Measurements from ENCODE around the gene SSBP2.
A peak's percentile ranks its signal among the peaks of the same experiment; 100 is the strongest.
"Not testable (repeated sequence)": the region's sequence is repeated elsewhere in the genome, so short reads cannot be mapped to it uniquely, and the experiment has no call there.

SSBP2 gene

GRCh38 chr5:81520769-81521168 is 230.1 kb downstream of the SSBP2 start:
- no peak for DNase-seq

GRCh38 chr5:81519217-81519905 is 231.5 kb downstream of the SSBP2 start:
- no peak for DNase-seq

GRCh38 chr5:81517462-81517861 is 233.4 kb downstream of the SSBP2 start:
- peak; percentile 7 for DNase-seq

GRCh38 chr5:81516091-81516490 is 234.8 kb downstream of the SSBP2 start:
- no peak for DNase-seq

GRCh38 chr5:81513982-81514381 is 236.9 kb downstream of the SSBP2 start:
- DNase-seq, result peak; percentile 13

GRCh38 chr5:81513473-81513872 is 237.4 kb downstream of the SSBP2 start:
- no peak for DNase-seq

- peak; percentile 81 for DNase-seq
Observed at GRCh38 chr5:81506900-81507588, 243.9 kb downstream of the SSBP2 start.

GRCh38 chr5:81506378-81506777 is 244.5 kb downstream of the SSBP2 start:
- DNase-seq, result no peak

GRCh38 chr5:81505672-81506071 is 245.2 kb downstream of the SSBP2 start:
- DNase-seq, result no peak

GRCh38 chr5:81503602-81504001 is 247.3 kb downstream of the SSBP2 start:
- not testable (repeated sequence) for DNase-seq

GRCh38 chr5:81495286-81495685 is 255.6 kb downstream of the SSBP2 start:
- DNase-seq, result no peak

GRCh38 chr5:81488862-81489261 is 262.0 kb downstream of the SSBP2 start:
- no peak for DNase-seq

- no peak for DNase-seq
Observed at GRCh38 chr5:81486711-81487110, 264.2 kb downstream of the SSBP2 start.

- DNase-seq, result no peak
Observed at GRCh38 chr5:81482595-81482994, 268.3 kb downstream of the SSBP2 start.

- not testable (repeated sequence) for DNase-seq
Observed at GRCh38 chr5:81473395-81473794, 277.5 kb downstream of the SSBP2 start.

GRCh38 chr5:81469676-81470075 is 281.2 kb downstream of the SSBP2 start:
- no peak for DNase-seq

- peak; percentile 20 for DNase-seq
Observed at GRCh38 chr5:81450940-81451339, 300.0 kb downstream of the SSBP2 start.

- DNase-seq, result no peak
Observed at GRCh38 chr5:81435023-81435422, 315.9 kb downstream of the SSBP2 start.

GRCh38 chr5:81429985-81430384 is 320.9 kb downstream of the SSBP2 start:
- no peak for DNase-seq

GRCh38 chr5:81429363-81429762 is 321.5 kb downstream of the SSBP2 start:
- no peak for DNase-seq

- DNase-seq, result no peak
Observed at GRCh38 chr5:81428861-81429260, 322.0 kb downstream of the SSBP2 start.

- no peak for DNase-seq
Observed at GRCh38 chr5:81428446-81428845, 322.5 kb downstream of the SSBP2 start.

GRCh38 chr5:81427566-81427965 is 323.3 kb downstream of the SSBP2 start:
- DNase-seq, result no peak

- DNase-seq, result no peak
Observed at GRCh38 chr5:81426359-81427030, 324.4 kb downstream of the SSBP2 start.

Measured in fibroblast of skin of abdomen (primary cell).